Fibroblast of lung (primary cell): ENCODE results near the gene BMP6.

Experiments used
- CTCF ChIP-seq, 2 donors: IDR thresholded peaks in 1 of 2; conservative IDR thresholded peaks in 1 of 2; 1 replicate in 1 of 2; 2 replicates in 1 of 2; pipeline ENCODE4 v1.5.1; 2011 to 2012; ENCODE audit warnings: low read length in 2 of 2, control low read depth in 1 of 2, inconsistent platforms in 1 of 2, low read depth in 1 of 2, mild to moderate bottlenecking in 1 of 2
- EZH2 ChIP-seq: IDR thresholded peaks from 2 replicates; pipeline ENCODE4 v1.5.1; 2012; ENCODE audit warnings: low read length, control low read depth, mild to moderate bottlenecking; ENCODE audit errors: missing control alignments

- TF ChIP-seq CTCF (conservative IDR thresholded peaks at IDR 0.05 in 1 of 2, IDR thresholded peaks at IDR 0.05 in 1 of 2; ENCODE audit: low read depth in 1 of 2, low read length in 2 of 2) (no peak), EZH2 (no peak)
Observed at GRCh38 chr6:7833751-7834070, 107.8 kb downstream of the BMP6 start.
